ENCODE results near the gene CCDC187.

- TF ChIP-seq, protein P1, sequence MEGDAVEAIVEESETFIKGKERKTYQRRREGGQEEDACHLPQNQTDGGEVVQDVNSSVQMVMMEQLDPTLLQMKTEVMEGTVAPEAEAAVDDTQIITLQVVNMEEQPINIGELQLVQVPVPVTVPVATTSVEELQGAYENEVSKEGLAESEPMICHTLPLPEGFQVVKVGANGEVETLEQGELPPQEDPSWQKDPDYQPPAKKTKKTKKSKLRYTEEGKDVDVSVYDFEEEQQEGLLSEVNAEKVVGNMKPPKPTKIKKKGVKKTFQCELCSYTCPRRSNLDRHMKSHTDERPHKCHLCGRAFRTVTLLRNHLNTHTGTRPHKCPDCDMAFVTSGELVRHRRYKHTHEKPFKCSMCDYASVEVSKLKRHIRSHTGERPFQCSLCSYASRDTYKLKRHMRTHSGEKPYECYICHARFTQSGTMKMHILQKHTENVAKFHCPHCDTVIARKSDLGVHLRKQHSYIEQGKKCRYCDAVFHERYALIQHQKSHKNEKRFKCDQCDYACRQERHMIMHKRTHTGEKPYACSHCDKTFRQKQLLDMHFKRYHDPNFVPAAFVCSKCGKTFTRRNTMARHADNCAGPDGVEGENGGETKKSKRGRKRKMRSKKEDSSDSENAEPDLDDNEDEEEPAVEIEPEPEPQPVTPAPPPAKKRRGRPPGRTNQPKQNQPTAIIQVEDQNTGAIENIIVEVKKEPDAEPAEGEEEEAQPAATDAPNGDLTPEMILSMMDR (IDR thresholded peaks at IDR 0.05), result no peak
- TF ChIP-seq EP300 (IDR thresholded peaks at IDR 0.05), result no peak
- no peak for TF ChIP-seq POLR2A (IDR thresholded peaks at IDR 0.05)
- TF ChIP-seq POLR2AphosphoS5 (IDR thresholded peaks at IDR 0.05), result no peak
These were observed 68.7 kb downstream of the CCDC187 start for GRCh38 chr9:136235171-136235570.
